Astrocyte of the spinal cord (primary cell): ENCODE data around the gene AKR7A2.

Experiments used
- DNase-seq: peaks from one replicate; pipeline ENCODE4 v3.0.0; 2011; ENCODE audit warnings: low read depth, low spot score
- H3K4me3 ChIP-seq: 2 replicates; pipeline ENCODE4 v1.5.1; 2011; ENCODE audit warnings: low read depth, mild to moderate bottlenecking, low read length, moderate library complexity
- CTCF ChIP-seq: IDR thresholded peaks from 2 replicates; pipeline ENCODE4 v1.5.1; 2012; ENCODE audit warnings: low read depth, mild to moderate bottlenecking, low read length, inconsistent platforms
- in situ Hi-C: cut with HindIII; loops from 2 replicates; pipeline ENCODE4 v1.10.0; 2017; ENCODE audit warnings: low sequenced_read_pairs

AKR7A2 gene

GRCh38 chr1:19333587-19334354, 21.8 kb upstream of the AKR7A2 start:
- no peak overlapping the region for H3K4me3 ChIP-seq
- DNase-seq, result no peak
- TF ChIP-seq CTCF, result no peak
- in situ Hi-C loops, result loop anchor here (25.0 kb wide), 1 partner anchor 304 kb away; the partner anchor contains the start of gene NBL1

GRCh38 chr1:19332832-19333231, 20.9 kb upstream of the AKR7A2 start:
- no peak for TF ChIP-seq CTCF
- in situ Hi-C loops, result loop anchor here (25.0 kb wide), 1 partner anchor 304 kb away; the partner anchor contains the start of gene NBL1
- DNase-seq, result no peak
- H3K4me3 ChIP-seq, result no peak overlapping the region

GRCh38 chr1:19331262-19331878, 19.4 kb upstream of the AKR7A2 start:
- H3K4me3 ChIP-seq, result no peak overlapping the region
- TF ChIP-seq CTCF, result no peak
- DNase-seq, result no peak
- in situ Hi-C loops, result loop anchor here (25.0 kb wide), 1 partner anchor 306 kb away; the partner anchor contains the start of gene NBL1

GRCh38 chr1:19330449-19331135, 18.6 kb upstream of the AKR7A2 start:
- H3K4me3 ChIP-seq, result no peak overlapping the region
- DNase-seq, result no peak
- TF ChIP-seq CTCF, result no peak
- in situ Hi-C loops, result loop anchor here (25.0 kb wide), 1 partner anchor 307 kb away; the partner anchor contains the start of gene NBL1

GRCh38 chr1:19329611-19330010, 17.7 kb upstream of the AKR7A2 start:
- in situ Hi-C loops, result loop anchor here (25.0 kb wide), 1 partner anchor 308 kb away; the partner anchor contains the start of gene NBL1
- TF ChIP-seq CTCF, result no peak
- H3K4me3 ChIP-seq, result no peak overlapping the region
- no peak for DNase-seq

GRCh38 chr1:19329188-19329587, 17.2 kb upstream of the AKR7A2 start:
- no peak for DNase-seq
- TF ChIP-seq CTCF, result no peak
- in situ Hi-C loops, result loop anchor here (25.0 kb wide), 1 partner anchor 308 kb away; the partner anchor contains the start of gene NBL1
- no peak overlapping the region for H3K4me3 ChIP-seq
